Neuronal stem cell (in vitro differentiated cells): ENCODE measurements around the gene KCNK15.

ENCODE experiments used
- DNase-seq: peaks from one replicate; pipeline ENCODE4 v3.0.0-alpha.2; 2013; ENCODE audit warnings: low spot score
- H2AFZ ChIP-seq: one replicate; pipeline ENCODE4 v1.6.1; 2013; ENCODE audit warnings: mild to moderate bottlenecking, low read length, inconsistent platforms
- H2AK5ac ChIP-seq: 2 replicates; pipeline ENCODE4 v1.6.1; 2013; ENCODE audit warnings: low read depth, mild to moderate bottlenecking, inconsistent platforms, low read length, moderate library complexity, mixed read lengths
- H2BK120ac ChIP-seq: 2 replicates; pipeline ENCODE4 v1.6.1; 2013; ENCODE audit warnings: low read depth, mild to moderate bottlenecking, inconsistent platforms, low read length, moderate library complexity, mixed read lengths
- H2BK12ac ChIP-seq: one replicate; pipeline ENCODE4 v1.6.1; 2013; ENCODE audit warnings: low read length, inconsistent platforms
- H2BK15ac ChIP-seq: 2 replicates; pipeline ENCODE4 v1.6.1; 2013; ENCODE audit warnings: mild to moderate bottlenecking, low read length, inconsistent platforms, mixed read lengths
- H2BK5ac ChIP-seq: one replicate; pipeline ENCODE4 v1.6.1; 2013; ENCODE audit warnings: inconsistent platforms, mild to moderate bottlenecking, low read length, moderate library complexity
- H3K14ac ChIP-seq: one replicate; pipeline ENCODE4 v1.6.1; 2013; ENCODE audit warnings: low read length, inconsistent platforms
- H3K18ac ChIP-seq: 2 replicates; pipeline ENCODE4 v1.6.1; 2013; ENCODE audit warnings: low read length, inconsistent platforms
- H3K23ac ChIP-seq: 2 replicates; pipeline ENCODE4 v1.6.1; 2013; ENCODE audit warnings: low read depth, mild to moderate bottlenecking, mixed read lengths, low read length, inconsistent platforms; ENCODE audit not compliant: poor library complexity
- H3K27ac ChIP-seq: replicated peaks from 3 replicates; pipeline ENCODE4 v1.5.1; 2013; ENCODE audit warnings: low read length, inconsistent platforms
- H3K27me3 ChIP-seq, 3 experiments: 2 replicates each; pipeline ENCODE4 v1.6.1; 2013; ENCODE audit warnings: low read length in 3 of 3, mild to moderate bottlenecking in 2 of 3, inconsistent platforms in 1 of 3, low read depth in 1 of 3, mixed read lengths in 1 of 3, moderate library complexity in 1 of 3; ENCODE audit not compliant: control insufficient read depth in 3 of 3, insufficient read depth in 3 of 3
- H3K36me3 ChIP-seq, 2 donors: replicated peaks in 1 of 2; 2 replicates each; pipeline ENCODE4 v1.6.1; 2013; ENCODE audit warnings: low read length in 2 of 2; ENCODE audit not compliant: control insufficient read depth in 2 of 2, insufficient read depth in 2 of 2
- H3K4ac ChIP-seq: 2 replicates; pipeline ENCODE4 v1.6.1; 2013; ENCODE audit warnings: inconsistent platforms, mild to moderate bottlenecking, low read length, moderate library complexity
- H3K4me1 ChIP-seq, 2 donors: 1 replicate in 1 of 2; 2 replicates in 1 of 2; pipeline ENCODE4 v1.6.1; 2013; ENCODE audit warnings: low read length in 2 of 2, low read depth in 1 of 2; ENCODE audit not compliant: control insufficient read depth in 2 of 2, insufficient read depth in 1 of 2
- H3K4me2 ChIP-seq: one replicate; pipeline ENCODE4 v1.6.1; 2013; ENCODE audit warnings: mild to moderate bottlenecking, low read length, inconsistent platforms; ENCODE audit not compliant: insufficient read depth, poor library complexity, severe bottlenecking
- H3K4me3 ChIP-seq, 2 donors: 2 replicates each; pipeline ENCODE4 v1.5.1; 2013; ENCODE audit warnings: low read length in 2 of 2, mild to moderate bottlenecking in 2 of 2, inconsistent platforms in 1 of 2, moderate library complexity in 1 of 2
- H3K79me1 ChIP-seq: one replicate; pipeline ENCODE4 v1.6.1; 2013; ENCODE audit warnings: low read depth, mild to moderate bottlenecking, inconsistent platforms, low read length, moderate library complexity
- H3K9ac ChIP-seq: one replicate; pipeline ENCODE4 v1.6.1; 2013; ENCODE audit warnings: mild to moderate bottlenecking, low read depth, low read length, inconsistent platforms; ENCODE audit not compliant: poor library complexity
- H3K9me3 ChIP-seq, 2 donors: replicated peaks in 1 of 2; 2 replicates each; pipeline versions ENCODE3 to v1.6.1; 2013; ENCODE audit warnings: low read length in 2 of 2, mild to moderate bottlenecking in 2 of 2, inconsistent platforms in 1 of 2, low read depth in 1 of 2, mixed read lengths in 1 of 2, moderate library complexity in 1 of 2; ENCODE audit not compliant: control insufficient read depth in 2 of 2, insufficient read depth in 1 of 2
- H4K8ac ChIP-seq: one replicate; pipeline ENCODE4 v1.6.1; 2013; ENCODE audit warnings: low read depth, mild to moderate bottlenecking, inconsistent platforms, low read length, moderate library complexity
- H4K91ac ChIP-seq: one replicate; pipeline ENCODE4 v1.6.1; 2013; ENCODE audit warnings: low read length, low read depth, mild to moderate bottlenecking, inconsistent platforms; ENCODE audit not compliant: poor library complexity
- WGBS, 2 donors: extraction: QIAGEN DNeasy Blood & Tissue Kit; methylation state at CpG; one replicate each; pipeline ENCODE4 v1.1.7; 2013; ENCODE audit warnings: missing lambda C conversion rate in 2 of 2, mixed read lengths in 1 of 2; ENCODE audit not compliant: insufficient read length in 2 of 2, insufficient replicate concordance in 1 of 2; ENCODE audit errors: extremely low coverage in 2 of 2; 5-methylcytosine and 5-hydroxymethylcytosine counted together

The KCNK15 gene

GRCh38 chr20:44756011-44756688 is 10.5 kb downstream of the KCNK15 start:
- Histone ChIP-seq H2AK5ac (no peak overlapping the region), H3K27ac (no peak overlapping the region), H2BK120ac (no peak overlapping the region), H3K4me3 (no peak overlapping the region), H3K4me2 (no peak overlapping the region), H2BK5ac (no peak overlapping the region), H2AFZ (no peak overlapping the region), H3K79me1 (no peaks in the 10 kb centered on the region), H3K27me3 (peaks cover 0 to 3% (median 0%) of the 10 kb centered on the region in 3 experiments), H2BK15ac (no peak overlapping the region), H4K8ac (no peak overlapping the region), H3K9ac (no peak overlapping the region), H3K4ac (no peak overlapping the region), H3K23ac (no peak overlapping the region), H3K36me3 (no peaks in the 10 kb centered on the region), H3K4me1 (peaks cover 0 to 2% of the 10 kb centered on the region in 2 donors), H3K14ac (peak overlapping the region; percentile 12), H4K91ac (no peak overlapping the region), H3K9me3 (no peaks in the 10 kb centered on the region), H3K18ac (no peak overlapping the region), H2BK12ac (no peak overlapping the region)
- DNase-seq = no peak
- WGBS, 2 donors = no CpG with 5 or more reads among the region's 18 CpGs

GRCh38 chr20:44756956-44757355 is 11.3 kb downstream of the KCNK15 start:
- no peak overlapping the region for H3K27ac ChIP-seq
- no peak overlapping the region for H4K91ac ChIP-seq
- no peaks in the 10 kb centered on the region for H3K36me3 ChIP-seq
- no peak overlapping the region for H2BK12ac ChIP-seq
- no peaks in the 10 kb centered on the region for H3K9me3 ChIP-seq
- peak overlapping the region; percentile 47 for H3K23ac ChIP-seq
- peaks cover 0 to 2% of the 10 kb centered on the region in 2 donors for H3K4me1 ChIP-seq
- peak overlapping the region; percentile 30 for H2BK5ac ChIP-seq
- peak overlapping the region; percentile 28 for H3K4ac ChIP-seq
- H3K27me3 ChIP-seq = no peaks in the 10 kb centered on the region
- H3K14ac ChIP-seq = peak overlapping the region; percentile 64
- no peak overlapping the region for H2AK5ac ChIP-seq
- peak overlapping the region; percentile 53 for H3K18ac ChIP-seq
- peak overlapping the region; percentile 50 for H2BK15ac ChIP-seq
- no peak overlapping the region for H4K8ac ChIP-seq
- no peak overlapping the region for H3K4me3 ChIP-seq
- no peak overlapping the region for H3K4me2 ChIP-seq
- no peaks in the 10 kb centered on the region for H3K79me1 ChIP-seq
- DNase-seq = no peak
- no CpG with 5 or more reads among the region's 5 CpGs for WGBS, 2 donors
- H2AFZ ChIP-seq = no peak overlapping the region
- no peak overlapping the region for H2BK120ac ChIP-seq
- peak overlapping the region; percentile 16 for H3K9ac ChIP-seq

GRCh38 chr20:44758247-44759101 is 12.8 kb downstream of the KCNK15 start:
- Histone ChIP-seq H3K14ac (no peak overlapping the region), H3K27me3 (no peaks in the 10 kb centered on the region)

GRCh38 chr20:44759595-44759994 is 13.9 kb downstream of the KCNK15 start:
- no peaks in the 10 kb centered on the region for H3K27me3 ChIP-seq
- no peak overlapping the region for H3K4ac ChIP-seq
- H2BK15ac ChIP-seq = no peak overlapping the region
- no peak overlapping the region for H3K4me2 ChIP-seq
- no peaks in the 10 kb centered on the region for H3K9me3 ChIP-seq
- DNase-seq = no peak
- no peak overlapping the region for H2BK5ac ChIP-seq
- no peak overlapping the region for H3K27ac ChIP-seq
- no peak overlapping the region for H2AK5ac ChIP-seq
- H4K8ac ChIP-seq = no peak overlapping the region
- H3K23ac ChIP-seq = no peak overlapping the region
- H2BK12ac ChIP-seq = no peak overlapping the region
- H3K9ac ChIP-seq = no peak overlapping the region
- H4K91ac ChIP-seq = no peak overlapping the region
- peaks cover 0 to 5% of the 10 kb centered on the region in 2 donors for H3K4me1 ChIP-seq
- H3K4me3 ChIP-seq = no peak overlapping the region
- H3K18ac ChIP-seq = no peak overlapping the region
- no peak overlapping the region for H2BK120ac ChIP-seq
- no peaks in the 10 kb centered on the region for H3K79me1 ChIP-seq
- no peaks in the 10 kb centered on the region for H3K36me3 ChIP-seq
- H2AFZ ChIP-seq = no peak overlapping the region
- H3K14ac ChIP-seq = no peak overlapping the region
- WGBS, 2 donors = no CpG with 5 or more reads among the region's 1 CpG

More at GRCh38 chr20:44758247-44759101, 12.8 kb downstream of the KCNK15 start:
- Histone ChIP-seq H2AFZ (no peak overlapping the region), H3K9me3 (no peaks in the 10 kb centered on the region), H3K9ac (no peak overlapping the region), H4K91ac (no peak overlapping the region), H3K4ac (no peak overlapping the region), H3K27ac (no peak overlapping the region), H2BK120ac (no peak overlapping the region), H3K79me1 (no peaks in the 10 kb centered on the region), H4K8ac (no peak overlapping the region), H3K18ac (no peak overlapping the region), H2BK5ac (no peak overlapping the region), H3K36me3 (no peaks in the 10 kb centered on the region), H3K4me1 (peaks cover 0 to 5% of the 10 kb centered on the region in 2 donors), H2BK15ac (no peak overlapping the region), H3K4me3 (no peak overlapping the region), H2AK5ac (no peak overlapping the region), H3K23ac (no peak overlapping the region), H2BK12ac (no peak overlapping the region), H3K4me2 (no peak overlapping the region)
- no peak for DNase-seq
- WGBS, 2 donors = no CpG with 5 or more reads among the region's 10 CpGs
